Measurements from ENCODE around the gene FAM161B.
A peak's percentile ranks its signal among the peaks of the same experiment; 100 is the strongest.
"Not testable (repeated sequence)": the region's sequence is repeated elsewhere in the genome, so short reads cannot be mapped to it uniquely, and the experiment has no call there.

Gene FAM161B

GRCh38 chr14:73949752-73950734 lies at the start of gene FAM161B, which contains the start of gene COQ6:
Gene FAM161B, minus strand, starts transcription at chr14:73950094. Its CDS starts 68 bp downstream, at chr14:73950026.
Gene COQ6, plus strand, starts transcription at chr14:73950302. Its CDS starts 31 bp downstream, at chr14:73950333.
- Histone ChIP-seq H2AFZ (ENCODE audit: low read length, unreplicated experiment) (peak within 1 kb of the TSS; percentile 59), H3K27ac (ENCODE audit: low read depth, low read length) (peak within 1 kb of the TSS; percentile 79), H3K4me3 (ENCODE audit: low read depth, low read length) (peak within 1 kb of the TSS; percentile 80), H3K27me3 (ENCODE audit: insufficient read depth, low read length) (no peaks in the 10 kb centered on the region), H3K79me2 (ENCODE audit: control insufficient read depth, insufficient read depth, low read length, unreplicated experiment) (peaks cover 16% of the 10 kb centered on the region), H3K36me3 (ENCODE audit: insufficient read depth, low read length) (peaks cover 6% of the 10 kb centered on the region; the same call in 1 of the 2 replicates), H3K4me1 (ENCODE audit: control insufficient read depth, insufficient read depth, low read length, unreplicated experiment) (peaks cover 7% of the 10 kb centered on the region)

DNA sequence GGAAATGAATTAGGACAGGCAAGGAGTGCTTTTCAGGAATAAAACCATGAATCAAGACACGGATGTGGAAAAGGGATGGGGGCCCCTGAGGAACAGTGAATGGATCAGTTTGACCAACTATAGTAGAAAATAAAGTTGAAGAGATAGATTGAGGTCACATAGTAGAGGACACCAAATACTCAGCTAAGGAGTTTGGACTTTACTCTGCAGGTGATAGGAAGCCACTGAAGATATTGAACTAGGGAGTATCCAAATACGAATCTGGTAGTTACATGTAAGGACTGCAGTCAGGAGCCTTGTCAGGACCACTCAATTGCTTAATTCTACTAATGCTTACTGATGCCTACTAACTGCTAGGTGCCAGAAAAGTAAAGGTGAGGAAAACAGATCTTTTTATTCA lies 48.8 kb upstream of the FAM161B start:
- Histone ChIP-seq H3K79me2 (ENCODE audit: control insufficient read depth, insufficient read depth, low read length, unreplicated experiment) (no peaks in the 10 kb centered on the region), H3K27me3 (ENCODE audit: insufficient read depth, low read length) (no peaks in the 10 kb centered on the region), H3K36me3 (ENCODE audit: insufficient read depth, low read length) (0 out of 2 replicates have a peak, but pooled peaks cover 3% of the 10 kb centered on the region), H3K4me3 (ENCODE audit: low read depth, low read length) (no peak overlapping the region), H3K4me1 (ENCODE audit: control insufficient read depth, insufficient read depth, low read length, unreplicated experiment) (no peaks in the 10 kb centered on the region), H3K27ac (ENCODE audit: low read depth, low read length) (no peak overlapping the region), H2AFZ (ENCODE audit: low read length, unreplicated experiment) (no peak overlapping the region)

- H3K27me3 ChIP-seq (ENCODE audit: insufficient read depth, low read length) = no peaks in the 10 kb centered on the region
- H2AFZ ChIP-seq (ENCODE audit: low read length, unreplicated experiment) = no peak overlapping the region
- 0 out of 2 replicates have a peak, but pooled peaks cover 3% of the 10 kb centered on the region for H3K36me3 ChIP-seq (ENCODE audit: insufficient read depth, low read length)
- H3K4me3 ChIP-seq (ENCODE audit: low read depth, low read length) = no peak overlapping the region
- H3K27ac ChIP-seq (ENCODE audit: low read depth, low read length) = no peak overlapping the region
- H3K79me2 ChIP-seq (ENCODE audit: control insufficient read depth, insufficient read depth, low read length, unreplicated experiment) = no peaks in the 10 kb centered on the region
- no peaks in the 10 kb centered on the region for H3K4me1 ChIP-seq (ENCODE audit: control insufficient read depth, insufficient read depth, low read length, unreplicated experiment)
Observed at GRCh38 chr14:73997944-73998447, 48.1 kb upstream of the FAM161B start.

DNA sequence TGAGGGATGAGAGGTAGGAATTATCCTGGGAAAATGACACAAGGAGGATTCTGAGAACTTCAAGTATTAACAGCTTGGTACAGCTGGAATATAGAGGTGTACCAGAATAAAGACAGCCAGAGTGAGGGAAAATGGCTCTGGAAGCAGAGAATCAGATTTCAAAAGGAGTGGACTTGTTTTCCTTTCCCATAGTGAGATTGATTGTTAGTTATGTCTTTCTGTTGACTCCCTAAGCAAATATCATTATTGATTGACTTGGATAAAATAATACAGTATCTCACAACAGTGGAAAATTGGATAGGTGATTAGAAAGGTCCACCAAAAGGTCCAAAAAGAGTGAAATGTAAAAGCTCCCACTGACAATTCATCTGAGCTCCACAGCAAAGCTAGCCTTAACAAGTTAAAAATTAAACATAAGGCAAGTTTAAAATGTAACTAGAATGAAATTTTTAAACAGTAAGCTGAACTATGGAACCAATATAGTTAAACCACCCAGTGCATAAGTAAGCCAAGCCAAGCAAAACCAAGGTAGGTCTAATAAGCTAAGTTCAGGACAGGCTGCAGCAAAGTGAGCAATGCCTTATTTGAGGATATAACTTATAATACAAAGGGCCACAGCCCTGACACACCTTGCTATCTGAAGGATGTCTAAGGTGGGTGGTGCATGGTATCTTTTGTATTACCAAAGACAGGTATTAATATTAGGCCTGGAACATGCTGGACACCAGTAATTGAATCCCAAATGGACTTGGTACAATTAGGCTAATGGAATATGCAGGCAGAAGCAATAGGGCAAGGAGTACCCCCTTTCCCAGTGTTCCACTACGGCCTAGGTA lies 47.4 kb upstream of the FAM161B start:
- Histone ChIP-seq H3K4me1 (ENCODE audit: control insufficient read depth, insufficient read depth, low read length, unreplicated experiment) (no peaks in the 10 kb centered on the region), H3K79me2 (ENCODE audit: control insufficient read depth, insufficient read depth, low read length, unreplicated experiment) (no peaks in the 10 kb centered on the region), H2AFZ (ENCODE audit: low read length, unreplicated experiment) (no peak overlapping the region)

DNA sequence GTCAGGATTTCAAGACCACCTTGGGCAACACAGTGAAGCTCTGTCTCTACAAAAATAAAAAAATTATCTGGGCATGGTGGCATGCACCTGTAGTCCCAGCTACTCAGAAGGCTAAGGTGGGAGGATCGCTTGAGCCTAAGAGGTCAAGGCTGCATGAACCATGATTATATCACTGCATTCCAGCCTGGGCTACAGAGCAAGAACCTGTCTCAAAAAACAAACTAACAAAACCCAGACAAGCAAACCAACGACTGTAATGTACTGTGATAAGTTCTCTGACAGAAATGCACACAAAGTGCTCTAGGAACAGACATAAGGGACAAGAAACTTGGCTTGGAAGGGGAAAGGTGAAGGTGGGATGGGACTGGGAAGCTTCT lies 46.8 kb upstream of the FAM161B start:
- H3K27ac ChIP-seq (ENCODE audit: low read depth, low read length) = no peak overlapping the region
- 0 out of 2 replicates have a peak, but pooled peaks cover 3% of the 10 kb centered on the region for H3K36me3 ChIP-seq (ENCODE audit: insufficient read depth, low read length)
- no peaks in the 10 kb centered on the region for H3K27me3 ChIP-seq (ENCODE audit: insufficient read depth, low read length)
- H3K4me1 ChIP-seq (ENCODE audit: control insufficient read depth, insufficient read depth, low read length, unreplicated experiment) = no peaks in the 10 kb centered on the region
- H2AFZ ChIP-seq (ENCODE audit: low read length, unreplicated experiment) = no peak overlapping the region
- no peaks in the 10 kb centered on the region for H3K79me2 ChIP-seq (ENCODE audit: control insufficient read depth, insufficient read depth, low read length, unreplicated experiment)
- no peak overlapping the region for H3K4me3 ChIP-seq (ENCODE audit: low read depth, low read length)

More for the DNA sequence above, 47.4 kb upstream of the FAM161B start:
- H3K36me3 ChIP-seq (ENCODE audit: insufficient read depth, low read length) = 0 out of 2 replicates have a peak, but pooled peaks cover 3% of the 10 kb centered on the region
- no peaks in the 10 kb centered on the region for H3K27me3 ChIP-seq (ENCODE audit: insufficient read depth, low read length)
- H3K27ac ChIP-seq (ENCODE audit: low read depth, low read length) = no peak overlapping the region
- H3K4me3 ChIP-seq (ENCODE audit: low read depth, low read length) = no peak overlapping the region

- Histone ChIP-seq H3K27me3 (ENCODE audit: insufficient read depth, low read length) (no peaks in the 10 kb centered on the region), H2AFZ (ENCODE audit: low read length, unreplicated experiment) (no peak overlapping the region), H3K36me3 (ENCODE audit: insufficient read depth, low read length) (0 out of 2 replicates have a peak, but pooled peaks cover 3% of the 10 kb centered on the region), H3K79me2 (ENCODE audit: control insufficient read depth, insufficient read depth, low read length, unreplicated experiment) (no peaks in the 10 kb centered on the region), H3K27ac (ENCODE audit: low read depth, low read length) (no peak overlapping the region), H3K4me3 (ENCODE audit: low read depth, low read length) (no peak overlapping the region), H3K4me1 (ENCODE audit: control insufficient read depth, insufficient read depth, low read length, unreplicated experiment) (no peaks in the 10 kb centered on the region)
Observed at GRCh38 chr14:73995977-73996378, 46.1 kb upstream of the FAM161B start.

- H3K4me3 ChIP-seq (ENCODE audit: low read depth, low read length); H3K79me2 ChIP-seq (ENCODE audit: control insufficient read depth, insufficient read depth, low read length, unreplicated experiment); H3K27me3 ChIP-seq (ENCODE audit: insufficient read depth, low read length); H3K36me3 ChIP-seq (ENCODE audit: insufficient read depth, low read length); H2AFZ ChIP-seq (ENCODE audit: low read length, unreplicated experiment); H3K27ac ChIP-seq (ENCODE audit: low read depth, low read length); H3K4me1 ChIP-seq (ENCODE audit: control insufficient read depth, insufficient read depth, low read length, unreplicated experiment): not testable (repeated sequence)
Observed at GRCh38 chr14:73994926-73995325, 45.0 kb upstream of the FAM161B start.

DNA sequence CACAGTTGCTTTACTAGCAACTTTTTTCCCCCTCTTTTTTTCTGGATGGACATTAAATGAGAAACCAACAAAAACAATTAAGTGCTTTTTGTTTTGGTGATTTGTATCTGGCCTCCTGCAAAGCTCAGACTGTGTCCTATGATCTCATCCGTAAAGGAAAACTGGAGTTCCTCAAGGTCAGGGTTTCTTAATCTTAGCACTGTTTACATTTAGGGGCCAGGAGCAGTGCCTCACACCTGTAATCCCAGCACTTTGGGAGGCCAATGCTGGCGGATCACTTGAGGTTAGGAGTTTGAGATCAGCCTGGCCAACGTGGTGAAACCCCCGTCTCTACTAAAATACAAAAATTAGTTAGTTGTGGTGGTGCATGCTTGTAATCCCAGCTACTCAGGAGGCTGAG lies 41.2 kb upstream of the FAM161B start:
- H3K4me1 ChIP-seq (ENCODE audit: control insufficient read depth, insufficient read depth, low read length, unreplicated experiment) = no peaks in the 10 kb centered on the region
- H3K27me3 ChIP-seq (ENCODE audit: insufficient read depth, low read length) = no peaks in the 10 kb centered on the region
- H3K36me3 ChIP-seq (ENCODE audit: insufficient read depth, low read length) = peaks cover 4% of the 10 kb centered on the region; the same call in 1 of the 2 replicates
- H3K27ac ChIP-seq (ENCODE audit: low read depth, low read length) = no peak overlapping the region
- no peaks in the 10 kb centered on the region for H3K79me2 ChIP-seq (ENCODE audit: control insufficient read depth, insufficient read depth, low read length, unreplicated experiment)
- H3K4me3 ChIP-seq (ENCODE audit: low read depth, low read length) = no peak overlapping the region
- H2AFZ ChIP-seq (ENCODE audit: low read length, unreplicated experiment) = no peak overlapping the region

GRCh38 chr14:73988656-73989055 lies 38.8 kb upstream of the FAM161B start:
- H3K4me1 ChIP-seq (ENCODE audit: control insufficient read depth, insufficient read depth, low read length, unreplicated experiment); H3K79me2 ChIP-seq (ENCODE audit: control insufficient read depth, insufficient read depth, low read length, unreplicated experiment); H2AFZ ChIP-seq (ENCODE audit: low read length, unreplicated experiment); H3K27me3 ChIP-seq (ENCODE audit: insufficient read depth, low read length); H3K27ac ChIP-seq (ENCODE audit: low read depth, low read length); H3K4me3 ChIP-seq (ENCODE audit: low read depth, low read length); H3K36me3 ChIP-seq (ENCODE audit: insufficient read depth, low read length): not testable (repeated sequence)

DNA sequence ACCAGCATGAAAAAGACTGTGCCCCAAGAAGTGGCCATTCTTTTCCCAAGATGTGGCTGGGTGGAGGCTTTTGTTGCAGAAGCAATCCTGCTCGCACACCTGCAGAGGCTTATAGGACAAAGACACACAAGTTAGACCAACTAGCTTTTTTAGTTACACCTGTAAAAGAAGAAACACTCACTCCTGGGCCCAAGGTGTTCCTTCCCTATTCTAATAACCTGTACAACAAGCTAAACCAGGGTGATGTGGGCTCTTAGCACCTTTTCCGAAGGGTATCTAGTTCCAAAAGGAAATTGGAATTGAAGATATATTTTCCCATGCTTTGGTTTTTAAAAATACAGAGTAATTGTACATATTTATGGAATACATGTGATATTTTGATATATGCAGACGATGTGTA lies 38.2 kb upstream of the FAM161B start:
- H2AFZ ChIP-seq (ENCODE audit: low read length, unreplicated experiment) = no peak overlapping the region
- H3K4me3 ChIP-seq (ENCODE audit: low read depth, low read length) = no peak overlapping the region
- no peaks in the 10 kb centered on the region for H3K79me2 ChIP-seq (ENCODE audit: control insufficient read depth, insufficient read depth, low read length, unreplicated experiment)
- H3K4me1 ChIP-seq (ENCODE audit: control insufficient read depth, insufficient read depth, low read length, unreplicated experiment) = no peaks in the 10 kb centered on the region
- no peak overlapping the region for H3K27ac ChIP-seq (ENCODE audit: low read depth, low read length)
- no peaks in the 10 kb centered on the region for H3K27me3 ChIP-seq (ENCODE audit: insufficient read depth, low read length)
- H3K36me3 ChIP-seq (ENCODE audit: insufficient read depth, low read length) = peaks cover 4% of the 10 kb centered on the region; the same call in 1 of the 2 replicates

Measured in ACC112 (cell line).